ENCODE results near the gene HPN.
"Not testable (repeated sequence)": the region's sequence is repeated elsewhere in the genome, so short reads cannot be mapped to it uniquely, and the experiment has no call there.

Gene HPN

GRCh38 chr19:35088131-35088913 is 46.8 kb downstream of the HPN start:
- DNase-seq = no peak

DNA sequence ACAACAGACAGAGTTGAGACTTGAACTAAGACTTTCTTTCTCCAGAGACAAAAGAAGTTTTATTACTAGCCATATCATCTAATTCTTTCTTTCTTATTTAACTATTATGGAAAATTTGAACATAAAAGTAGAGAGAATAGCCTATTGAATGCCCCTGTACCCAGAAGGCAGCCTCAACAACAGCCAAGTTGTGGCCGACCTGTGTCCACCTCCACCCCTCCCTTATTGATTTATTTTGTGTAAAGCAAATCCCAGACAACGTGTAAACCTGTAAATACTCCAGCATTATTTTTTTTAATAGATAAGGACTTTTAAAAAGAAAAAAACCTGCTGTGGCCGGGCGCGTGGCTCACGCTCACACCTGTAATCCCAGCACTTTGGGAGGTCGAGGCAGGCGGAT is 48.0 kb downstream of the HPN start:
- DNase-seq = no peak

GRCh38 chr19:35090160-35090505 is 48.6 kb downstream of the HPN start:
- DNase-seq = no peak

DNA sequence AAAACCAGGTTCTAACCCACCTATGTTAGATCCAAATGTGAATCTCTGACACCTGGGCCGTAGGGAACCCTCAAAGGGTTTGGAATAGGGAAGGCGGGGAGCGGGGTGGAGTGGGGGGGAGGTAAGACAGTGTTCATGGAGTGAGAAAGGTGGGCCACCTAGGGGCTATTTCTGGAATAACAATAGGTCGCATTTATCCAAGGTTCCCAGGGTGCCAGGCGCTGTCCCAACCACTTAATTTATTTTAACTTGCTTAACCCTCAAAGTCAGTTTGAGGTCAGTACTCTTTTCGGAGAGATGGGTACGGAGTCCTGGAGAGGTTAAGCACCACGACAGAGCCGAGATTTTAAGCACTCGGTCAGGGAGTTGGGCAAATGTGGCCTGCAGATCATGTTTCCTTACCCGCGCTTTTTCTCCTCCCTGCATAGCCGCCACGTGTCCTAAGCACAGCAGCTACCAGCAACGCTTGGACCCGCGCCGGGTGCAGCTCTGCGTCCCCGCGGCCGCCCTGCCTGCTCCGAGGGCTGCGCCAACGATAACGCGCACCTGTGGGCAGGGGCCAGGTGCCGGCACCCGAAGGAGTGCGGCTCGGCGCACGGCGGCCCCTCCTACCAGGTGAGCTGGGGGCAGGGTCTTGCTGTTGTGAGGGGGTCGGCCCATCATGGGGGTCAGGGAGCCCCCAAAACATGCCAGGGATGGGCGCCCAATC is 49.1 kb downstream of the HPN start:
- DNase-seq = peak; percentile 30

DNA sequence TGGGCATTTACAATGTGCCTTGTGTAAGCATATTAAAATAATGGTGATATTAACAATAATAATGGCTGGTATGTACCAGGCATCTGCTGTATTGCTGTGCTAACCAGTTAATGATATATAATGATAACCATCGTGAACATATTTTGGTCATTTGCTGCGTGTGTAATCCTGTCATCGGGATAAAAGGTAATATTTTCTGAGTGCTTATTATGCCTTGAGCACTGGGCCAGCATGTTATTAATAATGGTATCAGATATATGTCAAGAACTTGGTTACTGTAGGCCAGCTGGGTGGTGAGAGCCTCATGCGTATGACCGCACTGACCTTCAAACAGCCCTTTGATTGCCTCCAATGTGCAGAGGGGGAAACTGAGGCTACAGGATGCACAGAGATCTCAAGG is 51.9 kb downstream of the HPN start:
- no peak for DNase-seq

DNA sequence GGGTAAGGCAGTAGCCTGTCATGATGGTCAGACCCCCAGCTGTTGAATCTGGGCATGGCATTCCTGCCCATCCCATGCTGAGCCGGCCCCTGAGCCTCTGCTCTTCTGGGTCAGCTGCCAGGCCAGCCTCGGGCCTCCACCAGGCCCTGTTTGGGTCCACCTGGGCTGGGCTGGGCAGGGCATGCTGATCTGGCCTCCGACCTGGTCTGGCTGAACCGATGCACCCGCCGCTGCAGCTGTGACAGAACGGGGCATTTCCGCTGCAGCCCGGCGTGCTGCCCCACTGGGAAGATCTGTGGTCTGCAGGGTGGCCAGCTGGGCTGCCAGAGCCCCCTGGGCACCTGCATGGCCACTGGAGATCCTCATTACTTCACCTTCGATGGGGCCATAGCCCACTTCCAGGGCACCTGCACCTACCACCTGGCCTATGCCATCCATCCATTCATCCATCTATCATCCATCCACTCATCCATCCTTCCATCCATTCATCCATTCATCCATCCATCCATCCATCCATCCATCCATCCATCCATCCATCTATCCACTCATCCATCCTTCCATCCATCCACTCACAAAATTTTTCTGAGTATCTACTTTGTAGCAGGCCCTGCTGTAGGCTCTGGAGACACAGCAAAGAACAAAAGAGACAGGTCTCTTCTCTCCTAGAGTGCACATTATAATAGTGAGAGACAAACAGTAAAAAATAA is 52.6 kb downstream of the HPN start:
- no peak for DNase-seq

DNA sequence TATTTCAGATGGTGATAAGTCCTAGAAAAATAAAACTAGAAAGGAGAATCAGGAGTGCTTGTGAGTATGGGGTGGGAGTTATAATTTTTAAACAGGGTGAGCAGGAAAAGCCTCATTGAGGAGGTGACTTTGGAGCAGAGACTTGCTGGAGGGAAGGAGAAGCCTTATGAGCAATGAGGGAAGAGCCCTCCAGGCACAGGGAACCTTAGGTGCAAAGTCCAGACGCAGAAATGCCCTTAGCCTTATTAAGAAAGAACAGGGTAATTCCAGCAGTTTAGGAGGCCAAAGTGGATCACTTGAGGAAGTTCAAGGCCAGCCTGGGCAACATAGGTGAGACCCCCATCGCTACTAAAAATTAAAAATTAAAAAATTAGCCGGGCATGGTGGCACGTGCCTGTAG is 53.1 kb downstream of the HPN start:
- DNase-seq = no peak

DNA sequence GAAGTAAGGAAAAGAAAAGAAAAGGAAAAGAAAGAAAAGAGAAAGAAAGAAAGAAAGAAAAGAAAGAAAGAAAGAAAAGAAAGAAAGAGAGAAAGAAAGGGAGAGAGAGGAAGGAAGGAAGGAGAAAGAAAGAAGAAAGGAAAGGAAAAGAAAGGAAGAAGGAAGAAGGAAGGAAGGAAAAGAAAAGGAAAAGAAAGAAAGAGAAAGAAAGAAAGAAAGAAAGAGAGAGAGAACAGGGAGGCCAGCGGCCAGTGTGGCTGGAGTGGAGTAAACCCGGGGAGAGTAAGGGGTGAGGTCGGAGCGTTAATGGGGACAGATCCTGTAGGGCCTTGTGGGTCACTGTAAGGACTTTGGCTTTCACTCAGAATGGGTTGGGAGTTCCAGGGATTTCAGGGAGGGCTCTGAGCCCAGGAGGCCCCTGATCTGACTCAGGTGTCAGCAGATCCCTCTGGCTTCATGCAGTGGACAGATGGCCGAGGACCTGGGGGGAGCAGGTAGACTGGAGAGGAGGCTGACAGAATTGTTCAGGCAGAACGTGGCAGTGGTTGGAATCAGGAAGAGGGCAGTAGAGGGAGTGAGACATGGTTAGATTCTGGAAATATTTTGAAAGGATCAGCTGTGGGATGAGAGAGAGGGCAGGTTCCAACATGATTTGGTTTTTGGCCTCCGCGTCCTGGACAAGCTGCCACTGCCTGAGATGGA is 54.3 kb downstream of the HPN start:
- DNase-seq = no peak

GRCh38 chr19:35098413-35099049 is 57.0 kb downstream of the HPN start:
- DNase-seq = no peak

DNA sequence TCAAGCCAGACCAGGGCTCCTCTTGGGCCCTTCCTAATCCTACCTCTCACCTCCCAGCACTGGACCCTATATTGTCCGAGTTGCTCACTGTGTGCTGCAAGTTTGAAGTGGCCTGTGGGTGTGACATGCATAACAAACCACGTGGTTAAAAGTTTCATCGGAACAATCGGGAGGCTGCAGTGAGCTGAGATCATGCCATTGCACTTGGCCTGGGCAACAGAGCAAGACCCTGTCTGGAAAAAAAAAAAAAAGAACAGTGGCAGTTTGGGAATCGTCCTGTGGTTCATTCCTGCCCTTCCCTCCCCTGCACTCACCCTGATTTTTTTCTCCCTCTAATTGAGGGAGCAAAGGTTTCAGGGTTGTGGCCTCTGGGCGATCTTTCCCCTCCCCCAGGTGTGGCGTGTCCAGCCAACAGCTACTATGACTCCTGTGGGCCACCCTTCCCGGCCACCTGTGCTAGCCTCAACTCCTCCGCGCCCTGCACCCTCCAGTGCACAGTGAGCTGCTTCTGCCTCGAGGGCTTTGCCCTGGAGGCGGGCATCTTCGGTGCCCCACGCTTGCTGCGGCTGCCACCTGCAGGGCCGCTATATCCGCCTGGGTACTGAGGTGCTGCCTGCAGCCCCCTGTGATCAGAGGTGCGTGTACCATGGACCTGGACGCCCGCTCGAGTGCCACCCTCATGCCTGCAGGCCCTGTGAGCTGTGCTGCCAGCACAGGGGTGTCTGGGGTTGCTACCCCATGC is 57.8 kb downstream of the HPN start:
- DNase-seq = no peak

DNA sequence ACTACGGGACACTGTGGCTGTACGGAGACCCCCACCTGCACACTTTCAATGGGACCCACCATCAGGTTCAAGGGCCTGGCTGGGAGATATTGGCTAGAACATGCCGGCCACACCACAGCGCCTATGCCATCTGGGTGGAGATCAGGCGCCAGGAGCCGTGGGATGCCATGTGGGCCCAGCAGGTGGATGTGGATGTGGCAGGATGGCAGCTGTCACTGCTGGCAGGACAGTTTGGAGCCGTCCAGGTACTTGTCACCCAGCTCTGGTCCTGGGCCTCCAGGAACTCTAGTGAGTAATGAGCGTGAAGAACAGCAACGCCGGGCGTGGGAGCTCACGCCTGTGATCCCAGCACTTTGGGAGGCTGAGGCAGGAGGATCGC is 58.4 kb downstream of the HPN start:
- no peak for DNase-seq

GRCh38 chr19:35100588-35101533 is 59.3 kb downstream of the HPN start:
- DNase-seq = no peak

- DNase-seq = not testable (repeated sequence)
These were observed 60.4 kb downstream of the HPN start for GRCh38 chr19:35101949-35102348.

DNA sequence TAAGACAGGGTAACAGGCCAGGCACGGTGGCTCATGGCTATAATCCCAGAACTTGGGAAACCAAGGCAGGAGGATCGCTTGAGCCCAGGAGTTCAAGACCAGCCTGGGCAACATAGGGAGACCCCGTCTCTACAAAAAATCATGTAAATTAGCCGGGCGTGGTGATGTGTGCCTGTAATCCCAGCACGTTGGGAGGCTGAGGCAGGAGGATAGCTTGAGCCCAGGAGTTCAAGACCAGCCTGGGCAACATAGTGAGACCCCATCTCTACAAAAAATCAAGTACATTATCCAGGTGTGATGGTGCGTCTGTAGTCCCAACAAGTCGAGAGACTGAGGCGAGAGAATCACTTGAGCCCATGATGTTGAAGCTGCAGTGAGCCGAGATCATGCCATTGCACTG is 62.1 kb downstream of the HPN start:
- not testable (repeated sequence) for DNase-seq

- DNase-seq = no peak
These were observed 62.8 kb downstream of the HPN start for GRCh38 chr19:35104361-35104760.

GRCh38 chr19:35105047-35105410 is 63.5 kb downstream of the HPN start:
- no peak for DNase-seq

DNA sequence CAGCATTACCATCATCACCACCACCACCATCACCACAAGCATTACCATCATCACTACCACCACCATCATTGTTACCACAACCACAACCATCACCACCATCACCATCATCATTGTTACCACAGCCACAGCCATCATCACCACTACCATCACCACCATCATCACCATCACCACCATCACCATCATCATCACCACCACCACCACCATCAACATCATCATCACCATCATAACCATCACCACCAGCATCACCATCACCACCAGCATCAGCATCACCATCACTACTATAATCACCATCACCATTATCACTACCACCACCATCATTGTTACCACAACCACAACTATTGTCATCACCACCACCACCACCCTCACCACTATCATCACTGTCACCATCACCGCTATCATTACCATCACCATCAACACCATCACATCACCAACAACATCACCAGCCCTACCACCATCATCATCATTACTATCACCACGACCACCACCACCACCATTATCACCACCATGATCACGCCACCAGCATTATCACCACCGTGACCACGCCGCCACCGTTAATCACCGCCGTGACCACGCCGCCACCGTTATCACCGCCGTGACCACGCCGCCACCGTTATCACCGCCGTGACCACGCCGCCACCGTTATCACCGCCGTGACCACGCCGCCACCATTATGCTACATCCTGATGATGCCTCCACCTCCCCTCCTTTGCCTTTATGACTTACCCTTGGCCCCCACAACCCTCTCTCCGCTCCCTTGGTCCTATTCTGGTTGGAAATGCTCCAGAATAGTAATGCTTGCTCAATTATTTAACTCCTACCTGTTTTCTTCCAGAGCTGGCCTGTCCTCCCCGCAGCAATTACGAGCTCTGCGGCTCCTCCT is 64.1 kb downstream of the HPN start:
- no peak for DNase-seq

GRCh38 chr19:35106291-35106583 is 64.7 kb downstream of the HPN start:
- no peak for DNase-seq

DNA sequence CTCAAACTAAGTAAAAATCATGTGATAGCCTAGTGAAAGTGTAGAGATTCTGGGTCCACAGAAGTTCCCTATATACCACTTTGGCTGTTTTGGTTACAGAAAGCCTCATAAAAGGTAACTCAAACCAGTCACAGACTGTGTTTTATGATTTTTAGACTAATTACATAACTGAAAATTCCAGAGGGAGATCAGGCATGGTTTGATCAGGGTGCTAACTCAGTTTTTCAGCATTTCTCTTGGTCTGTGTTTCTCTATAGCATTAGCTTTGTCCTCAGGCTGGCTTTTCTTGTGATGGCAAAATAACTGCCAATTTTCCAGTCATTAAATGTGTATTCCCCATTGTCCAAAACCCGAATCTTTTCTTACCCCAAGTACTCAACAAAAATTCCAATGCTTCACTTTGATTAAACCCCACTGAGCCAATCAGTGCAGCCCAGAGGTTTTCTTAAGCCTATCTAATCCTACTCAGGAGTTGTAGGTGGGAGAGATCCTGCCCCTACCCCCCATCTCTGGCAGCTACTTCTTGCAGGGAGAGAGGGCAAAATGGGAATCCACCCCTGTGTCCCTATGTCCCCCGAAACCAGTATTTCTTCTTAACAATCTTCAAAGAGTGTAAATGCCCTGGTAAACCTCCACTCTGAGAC is 65.5 kb downstream of the HPN start:
- no peak for DNase-seq

DNA sequence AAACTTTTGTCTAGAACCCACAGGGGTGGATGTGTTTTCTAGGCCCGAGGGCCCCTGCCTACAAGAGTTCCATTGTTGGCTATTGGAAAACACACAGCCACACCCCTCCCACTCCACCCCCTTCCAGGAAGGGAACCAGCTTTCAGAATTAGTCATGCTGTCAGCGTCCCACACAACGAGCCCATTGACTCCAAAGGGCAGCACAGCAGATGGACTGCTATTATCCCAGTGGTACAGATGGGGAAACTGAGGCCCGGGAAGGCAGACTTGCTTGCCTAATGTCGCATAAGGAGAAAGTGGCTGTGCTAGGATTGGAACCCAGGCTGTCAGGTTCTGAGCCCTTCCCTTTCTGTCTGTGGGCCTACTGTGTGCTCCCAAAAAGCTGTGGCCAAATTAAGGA is 66.0 kb downstream of the HPN start:
- DNase-seq = no peak
